Endothelial cell of umbilical vein (primary cell): ENCODE measurements around the gene ALOX5AP.

Experiments used
- CTCF ChIP-seq, 2 donors: IDR thresholded peaks; 1 replicate in 1 of 2; 2 replicates in 1 of 2; pipeline ENCODE4 v1.5.1; 2011; ENCODE audit warnings: low read length in 2 of 2, mild to moderate bottlenecking in 2 of 2, moderate library complexity in 2 of 2, control low read depth in 1 of 2, inconsistent platforms in 1 of 2, low read depth in 1 of 2; ENCODE audit not compliant: insufficient read depth in 1 of 2; ENCODE audit errors: extremely low read depth in 1 of 2
- MYC ChIP-seq: IDR thresholded peaks from one replicate; pipeline ENCODE4 v1.6.1; 2011; ENCODE audit warnings: mild to moderate bottlenecking, low read depth, low read length
- POLR2A ChIP-seq: IDR thresholded peaks from 2 replicates; pipeline ENCODE4 v1.6.1; 2012; ENCODE audit warnings: low read depth, mild to moderate bottlenecking, control low read depth, low read length
- POLR2AphosphoS5 ChIP-seq: IDR thresholded peaks from 2 replicates; pipeline ENCODE4 v1.6.1; 2012; ENCODE audit warnings: low read depth, mild to moderate bottlenecking, control low read depth, low read length, moderate library complexity; ENCODE audit not compliant: insufficient read depth

- TF ChIP-seq POLR2AphosphoS5 (no peak), POLR2A (no peak), CTCF (IDR thresholded peaks at IDR 0.05; ENCODE audit: extremely low read depth in 1 of 2, insufficient read depth in 1 of 2, low read depth in 1 of 2, low read length in 2 of 2) (no peak), MYC (no peak)
Measured at GRCh38 chr13:30718661-30719524, 16.4 kb upstream of the ALOX5AP start.
